Renal cortex interstitium (tissue), 11 donors: ENCODE results near the gene TMEM121. TPM values are rescaled to one million over a fixed set of nuclear protein-coding genes. Genes with fewer than 3 reads are reported as not detected.
"Not testable (repeated sequence)": the region's sequence is repeated elsewhere in the genome, so short reads cannot be mapped to it uniquely, and the experiment has no call there.

ENCODE experiments used
- DNase-seq, 11 donors: peaks; one replicate each; pipeline ENCODE4 v3.0.0-alpha.2; 2013; ENCODE audit warnings: low read depth in 9 of 11, low spot score in 4 of 11; ENCODE audit errors: extremely low read depth in 1 of 11
- polyA plus RNA-seq, 3 donors: library from polyadenylated mRNA; unstranded; fragments of 120-200 nt; gene quantifications; one replicate each; pipeline ENCODE4 v1.2.1, GENCODE V29; 2013; ENCODE audit not compliant: insufficient read length in 3 of 3

The TMEM121 gene
- polyA plus RNA-seq, 3 donors: 1.7 to 6.0 (median 5.7) TPM

- DNase-seq: no peak
These were observed 50.2 kb downstream of the TMEM121 start for GRCh38 chr14:105576525-105577088.

- DNase-seq: no peak
These were observed 51.0 kb downstream of the TMEM121 start for GRCh38 chr14:105577314-105577861.

- no peak for DNase-seq
These were observed 51.7 kb downstream of the TMEM121 start for GRCh38 chr14:105578070-105578469.

GRCh38 chr14:105579221-105579620 lies 52.8 kb downstream of the TMEM121 start:
- DNase-seq: not testable (repeated sequence)

Other genes starting within 250 kb of the TMEM121 start
- gene BRF1, start 225.6 kb upstream of the TMEM121 start, polyA plus RNA-seq: 10 to 100 TPM; 24.8 to 40.0 (median 36.0) TPM
- 10 to 100 TPM; 57.6 to 96.7 (median 86.0) TPM for gene PACS2, start 211.8 kb upstream of the TMEM121 start, polyA plus RNA-seq
- gene TEX22, start 128.0 kb upstream of the TMEM121 start, polyA plus RNA-seq: 1 to 10 TPM; 1.2 to 3.9 (median 1.6) TPM
- 100 to 1,000 TPM; 106 to 169 (median 134) TPM for gene MTA1, start 106.8 kb upstream of the TMEM121 start, polyA plus RNA-seq
- gene CRIP2, start 51.8 kb upstream of the TMEM121 start, polyA plus RNA-seq: 100 to 1,000 TPM in 2 of 3 donors, 10 to 100 TPM in 1; 86.2 to 165 (median 146) TPM
- 10 to 100 TPM; 24.0 to 49.2 (median 36.3) TPM for gene CRIP1, start 39.7 kb upstream of the TMEM121 start, polyA plus RNA-seq
- gene TEDC1, start 35.3 kb upstream of the TMEM121 start, polyA plus RNA-seq: 10 to 100 TPM in 1 of 3 donors, 1 to 10 TPM in 2; 6.0 to 10.5 (median 9.3) TPM